ENCODE data around the gene SNAP23. TPM values are rescaled to one million over a fixed set of nuclear protein-coding genes. Genes with fewer than 3 reads are reported as not detected.

The SNAP23 gene
- total RNA-seq, 1 experiment from 2014 or later, result 68.3 TPM

- no peak for TF ChIP-seq ZNF263 (CRISPR knock-in tag; IDR thresholded peaks at IDR 0.05; ENCODE audit: low read depth)
- no peak for TF ChIP-seq CTCF (IDR thresholded peaks at IDR 0.05)
- TF ChIP-seq RELA (CRISPR knock-in tag; IDR thresholded peaks at IDR 0.05; ENCODE audit: borderline replicate concordance), result 0 out of 2 replicates have a peak, but pooled peaks have one; percentile 35
- TF ChIP-seq, protein P1, sequence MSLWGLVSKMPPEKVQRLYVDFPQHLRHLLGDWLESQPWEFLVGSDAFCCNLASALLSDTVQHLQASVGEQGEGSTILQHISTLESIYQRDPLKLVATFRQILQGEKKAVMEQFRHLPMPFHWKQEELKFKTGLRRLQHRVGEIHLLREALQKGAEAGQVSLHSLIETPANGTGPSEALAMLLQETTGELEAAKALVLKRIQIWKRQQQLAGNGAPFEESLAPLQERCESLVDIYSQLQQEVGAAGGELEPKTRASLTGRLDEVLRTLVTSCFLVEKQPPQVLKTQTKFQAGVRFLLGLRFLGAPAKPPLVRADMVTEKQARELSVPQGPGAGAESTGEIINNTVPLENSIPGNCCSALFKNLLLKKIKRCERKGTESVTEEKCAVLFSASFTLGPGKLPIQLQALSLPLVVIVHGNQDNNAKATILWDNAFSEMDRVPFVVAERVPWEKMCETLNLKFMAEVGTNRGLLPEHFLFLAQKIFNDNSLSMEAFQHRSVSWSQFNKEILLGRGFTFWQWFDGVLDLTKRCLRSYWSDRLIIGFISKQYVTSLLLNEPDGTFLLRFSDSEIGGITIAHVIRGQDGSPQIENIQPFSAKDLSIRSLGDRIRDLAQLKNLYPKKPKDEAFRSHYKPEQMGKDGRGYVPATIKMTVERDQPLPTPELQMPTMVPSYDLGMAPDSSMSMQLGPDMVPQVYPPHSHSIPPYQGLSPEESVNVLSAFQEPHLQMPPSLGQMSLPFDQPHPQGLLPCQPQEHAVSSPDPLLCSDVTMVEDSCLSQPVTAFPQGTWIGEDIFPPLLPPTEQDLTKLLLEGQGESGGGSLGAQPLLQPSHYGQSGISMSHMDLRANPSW (CRISPR knock-in tag; conservative IDR thresholded peaks at IDR 0.05; ENCODE audit: low read depth), result no peak
- TF ChIP-seq USF2 (CRISPR knock-in tag; IDR thresholded peaks at IDR 0.05), result no peak
- peak; percentile 63 for TF ChIP-seq GABPB1 (CRISPR knock-in tag; IDR thresholded peaks at IDR 0.05)
- TF ChIP-seq, protein P2, sequence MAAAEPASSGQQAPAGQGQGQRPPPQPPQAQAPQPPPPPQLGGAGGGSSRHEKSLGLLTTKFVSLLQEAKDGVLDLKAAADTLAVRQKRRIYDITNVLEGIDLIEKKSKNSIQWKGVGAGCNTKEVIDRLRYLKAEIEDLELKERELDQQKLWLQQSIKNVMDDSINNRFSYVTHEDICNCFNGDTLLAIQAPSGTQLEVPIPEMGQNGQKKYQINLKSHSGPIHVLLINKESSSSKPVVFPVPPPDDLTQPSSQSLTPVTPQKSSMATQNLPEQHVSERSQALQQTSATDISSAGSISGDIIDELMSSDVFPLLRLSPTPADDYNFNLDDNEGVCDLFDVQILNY (CRISPR knock-in tag; IDR thresholded peaks at IDR 0.05), result peak; percentile 98
- TF ChIP-seq PREB (CRISPR knock-in tag; IDR thresholded peaks at IDR 0.05; ENCODE audit: borderline replicate concordance), result no peak; the same call in 1 of the 2 replicates
- 0 out of 2 replicates have a peak, but pooled peaks have one; percentile 40 for TF ChIP-seq FOXP1 (CRISPR knock-in tag; IDR thresholded peaks at IDR 0.05; ENCODE audit: borderline replicate concordance)
- TF ChIP-seq NR2C2 (CRISPR knock-in tag; IDR thresholded peaks at IDR 0.05), result no peak
- TF ChIP-seq ZNF121 (CRISPR knock-in tag; IDR thresholded peaks at IDR 0.05), result no peak
- TF ChIP-seq, protein P3, sequence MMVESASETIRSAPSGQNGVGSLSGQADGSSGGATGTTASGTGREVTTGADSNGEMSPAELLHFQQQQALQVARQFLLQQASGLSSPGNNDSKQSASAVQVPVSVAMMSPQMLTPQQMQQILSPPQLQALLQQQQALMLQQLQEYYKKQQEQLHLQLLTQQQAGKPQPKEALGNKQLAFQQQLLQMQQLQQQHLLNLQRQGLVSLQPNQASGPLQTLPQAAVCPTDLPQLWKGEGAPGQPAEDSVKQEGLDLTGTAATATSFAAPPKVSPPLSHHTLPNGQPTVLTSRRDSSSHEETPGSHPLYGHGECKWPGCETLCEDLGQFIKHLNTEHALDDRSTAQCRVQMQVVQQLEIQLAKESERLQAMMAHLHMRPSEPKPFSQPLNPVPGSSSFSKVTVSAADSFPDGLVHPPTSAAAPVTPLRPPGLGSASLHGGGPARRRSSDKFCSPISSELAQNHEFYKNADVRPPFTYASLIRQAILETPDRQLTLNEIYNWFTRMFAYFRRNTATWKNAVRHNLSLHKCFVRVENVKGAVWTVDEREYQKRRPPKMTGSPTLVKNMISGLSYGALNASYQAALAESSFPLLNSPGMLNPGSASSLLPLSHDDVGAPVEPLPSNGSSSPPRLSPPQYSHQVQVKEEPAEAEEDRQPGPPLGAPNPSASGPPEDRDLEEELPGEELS (CRISPR knock-in tag; IDR thresholded peaks at IDR 0.05), result no peak
- TF ChIP-seq MLX (CRISPR knock-in tag; IDR thresholded peaks at IDR 0.05), result no peak
- no peak for TF ChIP-seq ELF4 (CRISPR knock-in tag; IDR thresholded peaks at IDR 0.05; ENCODE audit: low read depth)
- no peak for TF ChIP-seq GRHL2 (CRISPR knock-in tag; IDR thresholded peaks at IDR 0.05; ENCODE audit: insufficient replicate concordance, severe bottlenecking)
- TF ChIP-seq KAT7 (CRISPR knock-in tag; IDR thresholded peaks at IDR 0.05; ENCODE audit: borderline replicate concordance), result peak; percentile 84; the same call in 1 of the 2 replicates
- no peak; the same call in 1 of the 2 replicates for TF ChIP-seq CREB1 (CRISPR knock-in tag; IDR thresholded peaks at IDR 0.05)
- no peak for TF ChIP-seq NR3C1 (CRISPR knock-in tag; conservative IDR thresholded peaks at IDR 0.05; ENCODE audit: low read depth)
- TF ChIP-seq GTF2I (CRISPR knock-in tag; conservative IDR thresholded peaks at IDR 0.05), result no peak
- TF ChIP-seq, protein P4, sequence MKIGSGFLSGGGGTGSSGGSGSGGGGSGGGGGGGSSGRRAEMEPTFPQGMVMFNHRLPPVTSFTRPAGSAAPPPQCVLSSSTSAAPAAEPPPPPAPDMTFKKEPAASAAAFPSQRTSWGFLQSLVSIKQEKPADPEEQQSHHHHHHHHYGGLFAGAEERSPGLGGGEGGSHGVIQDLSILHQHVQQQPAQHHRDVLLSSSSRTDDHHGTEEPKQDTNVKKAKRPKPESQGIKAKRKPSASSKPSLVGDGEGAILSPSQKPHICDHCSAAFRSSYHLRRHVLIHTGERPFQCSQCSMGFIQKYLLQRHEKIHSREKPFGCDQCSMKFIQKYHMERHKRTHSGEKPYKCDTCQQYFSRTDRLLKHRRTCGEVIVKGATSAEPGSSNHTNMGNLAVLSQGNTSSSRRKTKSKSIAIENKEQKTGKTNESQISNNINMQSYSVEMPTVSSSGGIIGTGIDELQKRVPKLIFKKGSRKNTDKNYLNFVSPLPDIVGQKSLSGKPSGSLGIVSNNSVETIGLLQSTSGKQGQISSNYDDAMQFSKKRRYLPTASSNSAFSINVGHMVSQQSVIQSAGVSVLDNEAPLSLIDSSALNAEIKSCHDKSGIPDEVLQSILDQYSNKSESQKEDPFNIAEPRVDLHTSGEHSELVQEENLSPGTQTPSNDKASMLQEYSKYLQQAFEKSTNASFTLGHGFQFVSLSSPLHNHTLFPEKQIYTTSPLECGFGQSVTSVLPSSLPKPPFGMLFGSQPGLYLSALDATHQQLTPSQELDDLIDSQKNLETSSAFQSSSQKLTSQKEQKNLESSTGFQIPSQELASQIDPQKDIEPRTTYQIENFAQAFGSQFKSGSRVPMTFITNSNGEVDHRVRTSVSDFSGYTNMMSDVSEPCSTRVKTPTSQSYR (CRISPR knock-in tag; IDR thresholded peaks at IDR 0.05), result no peak
- 0 out of 2 replicates have a peak, but pooled peaks have one; percentile 60 for TF ChIP-seq TEAD1 (CRISPR knock-in tag; IDR thresholded peaks at IDR 0.05)
- TF ChIP-seq, protein P5, sequence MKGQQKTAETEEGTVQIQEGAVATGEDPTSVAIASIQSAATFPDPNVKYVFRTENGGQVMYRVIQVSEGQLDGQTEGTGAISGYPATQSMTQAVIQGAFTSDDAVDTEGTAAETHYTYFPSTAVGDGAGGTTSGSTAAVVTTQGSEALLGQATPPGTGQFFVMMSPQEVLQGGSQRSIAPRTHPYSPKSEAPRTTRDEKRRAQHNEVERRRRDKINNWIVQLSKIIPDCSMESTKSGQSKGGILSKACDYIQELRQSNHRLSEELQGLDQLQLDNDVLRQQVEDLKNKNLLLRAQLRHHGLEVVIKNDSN (CRISPR knock-in tag; IDR thresholded peaks at IDR 0.05), result no peak
- TF ChIP-seq ESRRA (CRISPR knock-in tag; IDR thresholded peaks at IDR 0.05; ENCODE audit: borderline replicate concordance), result 0 out of 2 replicates have a peak, but pooled peaks have one; percentile 33
Measured at GRCh38 chr15:42548249-42549031, 53.0 kb downstream of the SNAP23 start, which contains the start of the genes HAUS2 and LRRC57 (continued).
